GM10248 (cell line): ENCODE measurements around the gene FAT4.

Source experiments
- CTCF ChIA-PET: fragments of 300-600 bp; sonication (Branson Sonifier 250); formaldehyde crosslinking; extraction: SDS; loops from one replicate; lab custom pipeline; 2021; ENCODE audit warnings: antibody characterized with exemption; lab: Yijun Ruan, JAX
- POLR2A ChIA-PET: fragments of 350-650 bp; sonication (Branson Sonifier 250); formaldehyde crosslinking; extraction: SDS; loops from one replicate; lab custom pipeline; 2020; ENCODE audit warnings: antibody characterized with exemption; lab: Yijun Ruan, JAX
- DNase-seq: peaks from one replicate; pipeline ENCODE4 v3.0.0; 2012; ENCODE audit errors: extremely low spot score
- CTCF ChIP-seq: IDR thresholded peaks from 2 replicates; pipeline ENCODE4 v1.5.1; 2012; ENCODE audit warnings: mild to moderate bottlenecking, low read depth; ENCODE audit errors: extremely low read depth, missing control alignments, control extremely low read depth

The FAT4 gene

GRCh38 chr4:125277790-125278189 lies 37.0 kb upstream of the FAT4 start:
- ChIA-PET CTCF (interaction anchor here (1.4 kb wide), 1 partner anchor 12 kb away, joined by 4 read pairs; no protein-coding TSS in a partner anchor), POLR2A (no interaction called here)
- no peak for TF ChIP-seq CTCF
- no peak for DNase-seq

- no peak for DNase-seq
- POLR2A ChIA-PET = no interaction called here
- CTCF ChIA-PET = no interaction called here
- TF ChIP-seq CTCF = no peak
Measured at GRCh38 chr4:125280892-125281403, 33.8 kb upstream of the FAT4 start.

GRCh38 chr4:125283707-125284279 lies 31.0 kb upstream of the FAT4 start:
- peak; percentile 24 for DNase-seq
- ChIA-PET POLR2A (no interaction called here), CTCF (interaction anchor here (1.0 to 3.3 kb wide), 16 partner anchors 13 to 1511 kb away, joined by 3 to 33 read pairs (median 4); partner anchors contain the start of gene FAT4)
- TF ChIP-seq CTCF = peak; percentile 36

GRCh38 chr4:125297116-125297515 lies 17.6 kb upstream of the FAT4 start:
- CTCF ChIA-PET = interaction anchor here (1.2 kb wide), 1 partner anchor 16 kb away, joined by 3 read pairs; no protein-coding TSS in a partner anchor
- POLR2A ChIA-PET = no interaction called here
- TF ChIP-seq CTCF = no peak
- no peak for DNase-seq

GRCh38 chr4:125303058-125303457 lies 11.7 kb upstream of the FAT4 start:
- ChIA-PET CTCF (interaction anchor here (1.8 to 3.1 kb wide), 2 partner anchors 10 to 11 kb away, joined by 4 to 14 read pairs; no protein-coding TSS in a partner anchor), POLR2A (no interaction called here)
- no peak for TF ChIP-seq CTCF
- DNase-seq = no peak

- no peak for TF ChIP-seq CTCF
- CTCF ChIA-PET = interaction anchor here (1.8 to 3.1 kb wide), 2 partner anchors 9 to 10 kb away, joined by 4 to 14 read pairs; no protein-coding TSS in a partner anchor
- DNase-seq = no peak
- POLR2A ChIA-PET = no interaction called here
Measured at GRCh38 chr4:125303821-125304220, 10.9 kb upstream of the FAT4 start.
